GM18870 (cell line): ENCODE results near the gene FKBP1A.

ENCODE experiments used
- ATAC-seq: cut with Tn5 transposase; IDR thresholded peaks from one replicate; pipeline ENCODE4 v1.9.1; 2021; ENCODE audit warnings: moderate library complexity; ENCODE audit not compliant: unreplicated experiment

The FKBP1A gene

GRCh38 chr20:1392693-1393506, at the start of gene FKBP1A:
FKBP1A (minus strand) TSS chr20:1393054; CDS start chr20:1392998, 56 bp downstream.
- ATAC-seq = peak; percentile 67

DNA sequence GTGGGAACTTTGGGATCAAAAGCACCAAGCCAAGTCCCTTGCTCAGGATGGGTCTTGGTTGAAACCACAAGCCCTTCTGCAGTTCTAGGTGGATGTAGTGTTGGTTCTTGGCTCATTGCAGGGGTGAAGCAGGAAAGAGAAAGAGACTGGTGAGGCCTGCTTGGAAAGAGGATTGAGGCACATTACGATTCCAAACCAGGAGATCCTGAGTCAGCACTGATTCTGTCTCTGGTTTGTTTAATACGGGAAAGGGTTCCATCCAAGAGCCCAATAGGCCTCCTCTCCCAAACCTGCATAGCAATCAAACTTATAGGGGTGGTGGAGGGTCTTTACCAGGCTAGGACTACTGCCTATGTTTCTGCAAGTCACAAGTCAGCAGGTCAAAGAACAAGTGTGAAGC, 49.5 kb upstream of the FKBP1A start:
- no peak for ATAC-seq

- ATAC-seq = no peak
Observed at GRCh38 chr20:1441133-1441532, 48.3 kb upstream of the FKBP1A start.

GRCh38 chr20:1440024-1440423, 47.2 kb upstream of the FKBP1A start:
- ATAC-seq = no peak

DNA sequence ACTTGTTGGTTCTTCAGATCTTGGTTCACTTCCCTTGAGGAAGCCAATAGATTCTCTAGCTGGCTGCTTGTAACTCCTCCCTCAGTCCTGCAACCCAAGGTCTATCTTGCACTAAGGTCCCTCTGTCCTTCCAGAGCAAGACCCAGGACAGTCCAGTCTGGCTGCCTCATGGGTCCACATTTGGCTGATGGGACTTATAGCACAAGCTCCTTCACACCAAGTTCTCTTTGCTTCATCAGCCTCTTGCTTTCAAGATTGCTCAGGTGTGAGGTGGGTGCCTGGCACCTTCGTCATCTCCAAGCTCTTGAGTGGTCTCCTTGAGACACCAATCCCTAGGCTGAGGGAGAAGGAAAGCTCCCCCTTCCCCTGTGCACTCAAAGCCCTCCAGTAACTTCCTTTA, 45.5 kb upstream of the FKBP1A start:
- ATAC-seq = no peak

GRCh38 chr20:1437235-1437904, 44.5 kb upstream of the FKBP1A start:
- ATAC-seq = no peak

GRCh38 chr20:1436263-1436662, 43.4 kb upstream of the FKBP1A start:
- no peak for ATAC-seq

- ATAC-seq = no peak
Observed at GRCh38 chr20:1435337-1435699, 42.5 kb upstream of the FKBP1A start.

- ATAC-seq = peak; percentile 86
Observed at GRCh38 chr20:1434571-1435336, 41.9 kb upstream of the FKBP1A start.

DNA sequence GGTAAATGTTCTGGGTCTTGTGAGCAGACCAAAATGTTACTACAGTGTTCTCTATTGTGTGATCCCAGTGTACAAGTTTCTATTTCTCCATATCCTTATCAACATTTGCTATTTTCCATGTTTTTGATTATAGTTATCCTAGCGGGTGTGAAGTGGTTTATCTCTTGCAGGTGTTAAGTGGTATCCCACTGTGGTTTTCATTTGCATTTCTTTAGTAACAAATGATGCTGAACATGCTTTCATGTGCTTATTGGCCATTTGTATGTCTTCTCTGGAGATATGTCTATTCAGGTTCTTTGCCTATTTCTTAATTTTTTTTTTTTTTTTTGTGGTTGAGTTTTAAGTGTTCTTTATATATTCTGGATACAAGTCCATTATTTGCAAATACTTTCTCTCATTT, 38.3 kb upstream of the FKBP1A start:
- no peak for ATAC-seq

- no peak for ATAC-seq
Observed at GRCh38 chr20:1430004-1430451, 37.2 kb upstream of the FKBP1A start.

GRCh38 chr20:1429143-1429728, 36.4 kb upstream of the FKBP1A start:
- no peak for ATAC-seq

GRCh38 chr20:1427457-1428054, 34.7 kb upstream of the FKBP1A start:
- no peak for ATAC-seq

- no peak for ATAC-seq
Observed at GRCh38 chr20:1426231-1426849, 33.5 kb upstream of the FKBP1A start.

GRCh38 chr20:1424336-1424735, 31.5 kb upstream of the FKBP1A start:
- no peak for ATAC-seq

- ATAC-seq = no peak
Observed at GRCh38 chr20:1423625-1424106, 30.8 kb upstream of the FKBP1A start.

- ATAC-seq = no peak
Observed at GRCh38 chr20:1423206-1423605, 30.4 kb upstream of the FKBP1A start.

GRCh38 chr20:1422753-1423152, 29.9 kb upstream of the FKBP1A start:
- no peak for ATAC-seq

- no peak for ATAC-seq
Observed at GRCh38 chr20:1420066-1420465, 27.2 kb upstream of the FKBP1A start.

DNA sequence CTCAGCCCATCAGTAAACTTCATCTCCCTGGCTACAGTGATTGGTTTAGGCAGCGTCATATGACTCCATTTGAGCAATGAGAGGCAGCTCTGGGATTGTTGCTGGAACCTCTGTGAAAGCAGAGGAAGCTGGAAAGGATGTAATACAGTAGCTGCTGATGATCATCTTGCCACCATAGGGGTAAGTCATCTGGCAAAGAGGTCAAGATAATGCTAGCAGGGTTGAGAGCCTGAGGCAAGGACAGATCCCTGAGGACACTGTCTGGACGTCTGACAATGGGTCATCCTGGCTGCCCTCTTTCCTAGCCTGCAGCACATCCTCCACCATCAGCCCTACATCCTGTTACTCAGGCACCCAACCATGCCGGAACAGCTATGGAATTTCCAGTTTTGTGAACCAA, 25.5 kb upstream of the FKBP1A start:
- ATAC-seq = no peak
